HepG2 (cell line): ENCODE measurements around the gene PRR36. TPM values are rescaled to one million over a fixed set of nuclear protein-coding genes. Genes with fewer than 3 reads are reported as not detected.

Experiments used
- AHDC1 ChIP-seq: sonication (generic); formaldehyde crosslinking; IDR thresholded peaks from 2 replicates; pipeline ENCODE4 v1.5.1; 2020; ENCODE audit warnings: mild to moderate bottlenecking, missing genetic modification reagents, borderline replicate concordance
- ARNT ChIP-seq: fragments of 450-650 bp; IDR thresholded peaks from 2 replicates; pipeline ENCODE4 v1.6.1; 2017
- BATF2 ChIP-seq: sonication (generic); formaldehyde crosslinking; IDR thresholded peaks from 2 replicates; pipeline ENCODE4 v1.8.0; 2022; ENCODE audit warnings: mild to moderate bottlenecking, missing genetic modification reagents, moderate library complexity
- KDM2A ChIP-seq: sonication (generic); formaldehyde crosslinking; IDR thresholded peaks from 2 replicates; pipeline ENCODE4 v1.4.0; 2020; ENCODE audit warnings: low read depth, missing genetic modification reagents, borderline replicate concordance
- KMT2B ChIP-seq: IDR thresholded peaks from 2 replicates; pipeline ENCODE4 v1.6.1; 2016; ENCODE audit warnings: missing genetic modification reagents, missing compliant biosample characterization
- ONECUT2 ChIP-seq: sonication (generic); formaldehyde crosslinking; IDR thresholded peaks from 2 replicates; pipeline ENCODE4 v1.4.0; 2020; ENCODE audit warnings: missing genetic modification reagents
- PBX2 ChIP-seq: IDR thresholded peaks from 2 replicates; pipeline ENCODE4 v1.6.1; 2016; ENCODE audit warnings: control low read depth
- PHF8 ChIP-seq: sonication (generic); formaldehyde crosslinking; IDR thresholded peaks from 2 replicates; pipeline ENCODE4 v1.5.0; 2020; ENCODE audit warnings: missing genetic modification reagents
- PREB ChIP-seq: sonication (generic); formaldehyde crosslinking; IDR thresholded peaks from 2 replicates; pipeline ENCODE4 v1.4.0; 2020; ENCODE audit warnings: missing genetic modification reagents
- REXO4 ChIP-seq: sonication (generic); formaldehyde crosslinking; IDR thresholded peaks from 2 replicates; pipeline ENCODE4 v1.8.0; 2022; ENCODE audit warnings: missing genetic modification reagents, mild to moderate bottlenecking, borderline replicate concordance
- SOX5 ChIP-seq: IDR thresholded peaks from 2 replicates; pipeline ENCODE4 v1.6.1; 2016; ENCODE audit warnings: borderline replicate concordance
- SP140L ChIP-seq: sonication (generic); formaldehyde crosslinking; IDR thresholded peaks from 2 replicates; pipeline ENCODE4 v1.4.0; 2020; ENCODE audit warnings: missing genetic modification reagents, borderline replicate concordance
- TARDBP ChIP-seq: sonication (generic); formaldehyde crosslinking; IDR thresholded peaks from 2 replicates; pipeline ENCODE4 v1.8.0; 2022; ENCODE audit warnings: mild to moderate bottlenecking, missing genetic modification reagents
- TBX2 ChIP-seq: sonication (generic); formaldehyde crosslinking; IDR thresholded peaks from 2 replicates; pipeline ENCODE4 v1.5.0; 2020; ENCODE audit warnings: missing genetic modification reagents, mild to moderate bottlenecking, borderline replicate concordance
- ZNF34 ChIP-seq: sonication (generic); formaldehyde crosslinking; IDR thresholded peaks from 2 replicates; pipeline ENCODE4 v1.4.0; 2020; ENCODE audit warnings: mild to moderate bottlenecking, missing genetic modification reagents, borderline replicate concordance
- ZNF354B ChIP-seq: sonication (generic); formaldehyde crosslinking; IDR thresholded peaks from 2 replicates; pipeline ENCODE4 v1.8.0; 2022; ENCODE audit warnings: mild to moderate bottlenecking, missing genetic modification reagents
- ZNF589 ChIP-seq: sonication (generic); formaldehyde crosslinking; conservative IDR thresholded peaks from 2 replicates; pipeline ENCODE4 v1.8.0; 2022; ENCODE audit warnings: mild to moderate bottlenecking, moderate library complexity, missing genetic modification reagents
- polyA plus RNA-seq, 8 experiments: library from polyadenylated mRNA; depleted of rRNA in 3 of 8; stranded (reverse) in 7 of 8; unstranded in 1 of 8; fragments of >200 nt; fragmentation: Illumina TruSeq in 4 of 8; extraction: Trizol in 4 of 8; gene quantifications; 2 replicates each; pipeline versions ENCODE4 v1.2.1 to v1.2.3, GENCODE V29; 2011 to 2016; ENCODE audit warnings: low read depth in 4 of 8, missing spikeins in 1 of 8, mixed read lengths in 1 of 8; ENCODE audit not compliant: insufficient read depth in 1 of 8
- total RNA-seq, 5 experiments: library from RNA; depleted of rRNA; stranded (reverse); fragments of >200 nt; fragmentation: Illumina TruSeq; extraction: Trizol; gene quantifications; 2 replicates each; pipeline ENCODE4 v1.2.3, GENCODE V29; 2016; ENCODE audit warnings: low read depth in 1 of 5
- TF ChIP-seq, protein P1 (sequence below): sonication (generic); formaldehyde crosslinking; IDR thresholded peaks from 2 replicates; pipeline ENCODE4 v1.5.0; 2020; ENCODE audit warnings: missing genetic modification reagents, mild to moderate bottlenecking, borderline replicate concordance
- TF ChIP-seq, protein P2 (sequence below): sonication (generic); formaldehyde crosslinking; IDR thresholded peaks from 2 replicates; pipeline ENCODE4 v1.8.1; 2023; ENCODE audit warnings: mild to moderate bottlenecking, missing genetic modification reagents

Gene PRR36
- total and polyA plus RNA-seq, 2 of the 13 experiments (the other 11 are each of a cell fraction or from before 2014, with no cell fraction given): 0.07 to 0.17 TPM

DNA sequence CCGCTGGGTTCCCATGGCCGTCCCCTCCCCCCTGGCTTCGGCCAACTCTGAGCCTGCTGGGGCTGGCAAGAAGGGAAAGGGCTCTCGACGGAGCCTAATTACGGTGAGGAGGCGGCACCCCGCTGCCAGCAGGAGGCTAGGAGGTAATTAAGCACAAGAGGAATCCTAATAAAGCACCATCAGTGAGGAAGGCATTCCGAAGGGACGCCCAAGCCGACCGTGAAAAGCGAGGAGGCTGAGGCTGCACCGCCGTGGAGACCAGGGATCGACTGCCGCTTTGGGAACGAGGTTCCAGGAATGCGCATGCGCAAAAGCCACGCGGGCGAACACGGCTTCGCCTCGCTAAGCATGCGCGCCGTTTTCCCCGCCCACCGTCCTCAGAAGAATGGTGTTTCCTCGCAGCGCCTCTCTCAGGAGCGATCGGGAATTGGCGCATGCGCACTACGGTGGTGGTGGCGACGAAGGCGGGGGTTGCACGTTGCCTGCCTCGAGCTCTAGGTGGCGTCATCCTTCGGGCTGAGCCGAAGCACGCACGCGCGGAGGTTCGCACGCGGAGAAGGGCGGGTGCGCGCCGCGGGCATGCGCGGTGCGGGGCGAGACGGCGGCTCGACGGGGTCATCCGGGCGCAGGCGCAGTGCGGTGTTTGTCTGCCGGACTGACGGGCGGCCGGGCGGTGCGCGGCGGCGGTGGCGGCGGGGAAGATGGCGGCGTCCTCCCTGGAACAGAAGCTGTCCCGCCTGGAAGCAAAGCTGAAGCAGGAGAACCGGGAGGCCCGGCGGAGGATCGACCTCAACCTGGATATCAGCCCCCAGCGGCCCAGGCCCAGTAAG lies 29.3 kb upstream of the PRR36 start, which contains the start of gene MAP2K7 (continued):
- TF ChIP-seq ZNF589 (CRISPR knock-in tag) (0 out of 2 replicates have a peak, but pooled peaks have one; percentile 41), ONECUT2 (CRISPR knock-in tag) (no peak), PBX2 (CRISPR knock-in tag) (no peak), ZNF354B (CRISPR knock-in tag) (no peak), SP140L (CRISPR knock-in tag) (no peak), ARNT (no peak), AHDC1 (no peak), KMT2B (CRISPR knock-in tag) (peak; percentile 72), BATF2 (CRISPR knock-in tag) (no peak), SOX5 (CRISPR knock-in tag) (peak; percentile 50), PREB (no peak), PHF8 (CRISPR knock-in tag) (peak; percentile 69), TARDBP (CRISPR knock-in tag) (no peak), KDM2A (CRISPR knock-in tag) (peak; percentile 93), ZNF34 (CRISPR knock-in tag) (0 out of 2 replicates have a peak, but pooled peaks have one; percentile 52), TBX2 (CRISPR knock-in tag) (peak; percentile 67), REXO4 (CRISPR knock-in tag) (0 out of 2 replicates have a peak, but pooled peaks have one; percentile 4)
- TF ChIP-seq, protein P1, sequence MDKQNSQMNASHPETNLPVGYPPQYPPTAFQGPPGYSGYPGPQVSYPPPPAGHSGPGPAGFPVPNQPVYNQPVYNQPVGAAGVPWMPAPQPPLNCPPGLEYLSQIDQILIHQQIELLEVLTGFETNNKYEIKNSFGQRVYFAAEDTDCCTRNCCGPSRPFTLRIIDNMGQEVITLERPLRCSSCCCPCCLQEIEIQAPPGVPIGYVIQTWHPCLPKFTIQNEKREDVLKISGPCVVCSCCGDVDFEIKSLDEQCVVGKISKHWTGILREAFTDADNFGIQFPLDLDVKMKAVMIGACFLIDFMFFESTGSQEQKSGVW: no peak
- TF ChIP-seq, protein P2, sequence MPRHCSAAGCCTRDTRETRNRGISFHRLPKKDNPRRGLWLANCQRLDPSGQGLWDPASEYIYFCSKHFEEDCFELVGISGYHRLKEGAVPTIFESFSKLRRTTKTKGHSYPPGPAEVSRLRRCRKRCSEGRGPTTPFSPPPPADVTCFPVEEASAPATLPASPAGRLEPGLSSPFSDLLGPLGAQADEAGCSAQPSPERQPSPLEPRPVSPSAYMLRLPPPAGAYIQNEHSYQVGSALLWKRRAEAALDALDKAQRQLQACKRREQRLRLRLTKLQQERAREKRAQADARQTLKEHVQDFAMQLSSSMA (CRISPR knock-in tag): peak; percentile 74
